ENCODE measurements around the gene GULP1.

GULP1 gene

GRCh38 chr2:188385857-188386256, 94.2 kb downstream of the GULP1 start:
- DNase-seq (ENCODE audit: extremely low spot score) = no peak
- TF ChIP-seq CTCF (IDR thresholded peaks at IDR 0.05; ENCODE audit: control extremely low read depth, extremely low read depth, low read depth, missing control alignments) = no peak
- POLR2A ChIA-PET = no interaction called here
- CTCF ChIA-PET = interaction anchor here (1.1 to 2.0 kb wide), 2 partner anchors 16 to 41 kb away, joined by 3 to 6 read pairs; no protein-coding TSS in a partner anchor

- ChIA-PET CTCF (no interaction called here), POLR2A (no interaction called here)
- no peak for TF ChIP-seq CTCF (IDR thresholded peaks at IDR 0.05; ENCODE audit: control extremely low read depth, extremely low read depth, low read depth, missing control alignments)
- no peak for DNase-seq (ENCODE audit: extremely low spot score)
Measured at GRCh38 chr2:188388831-188389230, 97.2 kb downstream of the GULP1 start.

GRCh38 chr2:188391354-188391753, 99.7 kb downstream of the GULP1 start:
- POLR2A ChIA-PET = no interaction called here

GRCh38 chr2:188394931-188395472, 103.3 kb downstream of the GULP1 start:
- TF ChIP-seq CTCF (IDR thresholded peaks at IDR 0.05; ENCODE audit: control extremely low read depth, extremely low read depth, low read depth, missing control alignments) = no peak
- CTCF ChIA-PET = interaction anchor here (1.7 kb wide), 1 partner anchor 12 kb away, joined by 4 read pairs; no protein-coding TSS in a partner anchor
- DNase-seq (ENCODE audit: extremely low spot score) = no peak
- POLR2A ChIA-PET = no interaction called here

More at GRCh38 chr2:188391354-188391753, 99.7 kb downstream of the GULP1 start:
- no peak for DNase-seq (ENCODE audit: extremely low spot score)
- TF ChIP-seq CTCF (IDR thresholded peaks at IDR 0.05; ENCODE audit: control extremely low read depth, extremely low read depth, low read depth, missing control alignments) = no peak
- CTCF ChIA-PET = interaction anchor here (1.3 kb wide), 1 partner anchor 15 kb away, joined by 3 read pairs; no protein-coding TSS in a partner anchor

GRCh38 chr2:188395903-188396689, 104.4 kb downstream of the GULP1 start:
- CTCF ChIA-PET = interaction anchor here (0.9 to 1.6 kb wide), 2 partner anchors 22 to 81 kb away, joined by 4 read pairs; no protein-coding TSS in a partner anchor
- DNase-seq (ENCODE audit: extremely low spot score) = no peak
- POLR2A ChIA-PET = no interaction called here
- no peak for TF ChIP-seq CTCF (IDR thresholded peaks at IDR 0.05; ENCODE audit: control extremely low read depth, extremely low read depth, low read depth, missing control alignments)

- no peak for DNase-seq (ENCODE audit: extremely low spot score)
- ChIA-PET CTCF (no interaction called here), POLR2A (no interaction called here)
- TF ChIP-seq CTCF (IDR thresholded peaks at IDR 0.05; ENCODE audit: control extremely low read depth, extremely low read depth, low read depth, missing control alignments) = no peak
Measured at GRCh38 chr2:188399159-188399558, 107.5 kb downstream of the GULP1 start.
